ENCODE results near the gene PRKG1. TPM values are rescaled to one million over a fixed set of nuclear protein-coding genes. Genes with fewer than 3 reads are reported as not detected.

The PRKG1 gene
- polyA plus RNA-seq, 3 donors = not detected

DNA sequence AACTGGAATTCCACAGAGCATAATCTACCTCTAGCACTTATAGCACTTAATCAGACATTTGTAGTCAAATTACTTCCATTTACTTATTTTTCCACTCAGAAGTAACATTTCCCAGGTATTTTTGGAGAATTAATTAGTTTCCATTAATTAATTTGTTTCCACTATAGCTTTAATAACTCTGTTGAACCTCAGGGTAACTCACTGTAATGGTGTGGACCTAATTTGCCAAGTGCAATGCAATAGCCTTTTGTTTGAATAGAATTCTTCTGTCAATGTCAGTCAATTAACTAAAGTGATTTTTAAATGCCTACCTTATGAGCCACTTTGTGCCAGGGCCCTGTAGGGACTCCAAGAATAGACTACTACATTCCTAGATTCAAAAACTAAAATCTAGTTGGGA is 509.7 kb downstream of the PRKG1 start:
- TF ChIP-seq, protein P1, sequence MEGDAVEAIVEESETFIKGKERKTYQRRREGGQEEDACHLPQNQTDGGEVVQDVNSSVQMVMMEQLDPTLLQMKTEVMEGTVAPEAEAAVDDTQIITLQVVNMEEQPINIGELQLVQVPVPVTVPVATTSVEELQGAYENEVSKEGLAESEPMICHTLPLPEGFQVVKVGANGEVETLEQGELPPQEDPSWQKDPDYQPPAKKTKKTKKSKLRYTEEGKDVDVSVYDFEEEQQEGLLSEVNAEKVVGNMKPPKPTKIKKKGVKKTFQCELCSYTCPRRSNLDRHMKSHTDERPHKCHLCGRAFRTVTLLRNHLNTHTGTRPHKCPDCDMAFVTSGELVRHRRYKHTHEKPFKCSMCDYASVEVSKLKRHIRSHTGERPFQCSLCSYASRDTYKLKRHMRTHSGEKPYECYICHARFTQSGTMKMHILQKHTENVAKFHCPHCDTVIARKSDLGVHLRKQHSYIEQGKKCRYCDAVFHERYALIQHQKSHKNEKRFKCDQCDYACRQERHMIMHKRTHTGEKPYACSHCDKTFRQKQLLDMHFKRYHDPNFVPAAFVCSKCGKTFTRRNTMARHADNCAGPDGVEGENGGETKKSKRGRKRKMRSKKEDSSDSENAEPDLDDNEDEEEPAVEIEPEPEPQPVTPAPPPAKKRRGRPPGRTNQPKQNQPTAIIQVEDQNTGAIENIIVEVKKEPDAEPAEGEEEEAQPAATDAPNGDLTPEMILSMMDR (IDR thresholded peaks at IDR 0.05) = no peak
- no peaks in the 10 kb centered on the region for H3K36me3 ChIP-seq (replicated peaks in 1 of 2; ENCODE audit: control insufficient read depth in 1 of 2, insufficient read depth in 2 of 2, low read length in 2 of 2)
- no peak overlapping the region for H2AFZ ChIP-seq (ENCODE audit: insufficient read depth, low read depth, low read length, poor library complexity, severe bottlenecking)
- H3K79me2 ChIP-seq (ENCODE audit: insufficient read depth, low read length) = no peaks in the 10 kb centered on the region
- no peaks in the 10 kb centered on the region for H4K20me1 ChIP-seq (ENCODE audit: insufficient read depth, low read length)
- Mint-ChIP-seq H3K4me3 (no peak overlapping the region), H3K27me3 (ENCODE audit: low read depth in 3 of 3) (peaks cover 0 to 1% (median 0%) of the 10 kb centered on the region in 3 donors), H3K36me3 (no peaks in the 10 kb centered on the region), H3K9me3 (peaks cover 0 to 11% (median 7%) of the 10 kb centered on the region in 7 donors), H3K27ac (no peak overlapping the region), H3K4me1 (no peaks in the 10 kb centered on the region)
- no peak overlapping the region for H3K4me2 ChIP-seq (replicated peaks; ENCODE audit: extremely low read depth, low read length, poor library complexity, severe bottlenecking)
- no peak overlapping the region for H3K4me3 ChIP-seq (replicated peaks in 1 of 3; ENCODE audit: low read depth in 2 of 3, low read length in 3 of 3)
- no peaks in the 10 kb centered on the region for H3K27me3 ChIP-seq (ENCODE audit: control insufficient read depth in 2 of 2, insufficient read depth in 2 of 2, low read length in 2 of 2)
- no peak overlapping the region for H3K27ac ChIP-seq (ENCODE audit: low read depth in 1 of 2, low read length in 2 of 2)
- DNase-seq = no peak
- intact Hi-C loops (cut with micrococcal nuclease) = no loop called here
- H3K9ac ChIP-seq (ENCODE audit: insufficient read depth, low read length, poor library complexity, severe bottlenecking) = no peak overlapping the region
- no peaks in the 10 kb centered on the region for H3K4me1 ChIP-seq (ENCODE audit: control insufficient read depth in 1 of 2, insufficient read depth in 2 of 2, low read length in 2 of 2)
- H3K9me3 ChIP-seq (replicated peaks in 1 of 2; ENCODE audit: control insufficient read depth in 1 of 2, insufficient read depth in 1 of 2, low read length in 2 of 2) = peaks cover 0 to 3% of the 10 kb centered on the region in 2 donors

DNA sequence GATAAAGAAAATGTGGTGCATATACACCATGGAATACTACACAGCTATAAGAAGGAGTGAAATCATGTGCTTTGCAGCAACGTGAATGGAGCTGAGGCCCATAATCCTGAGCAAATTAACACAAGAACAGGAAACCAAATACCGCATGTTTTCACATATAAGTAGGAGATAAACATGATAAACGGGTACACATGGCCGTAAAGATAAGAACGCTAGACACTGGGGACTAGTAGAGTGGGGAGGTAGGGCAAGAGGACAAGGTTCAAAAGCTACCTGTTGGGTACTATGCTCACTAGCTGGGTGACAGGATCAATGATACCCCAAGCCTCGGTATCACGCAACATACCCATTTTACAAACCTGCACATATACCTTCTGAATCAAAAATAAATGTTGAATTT is 511.5 kb downstream of the PRKG1 start:
- intact Hi-C loops (cut with micrococcal nuclease) = no loop called here
- Histone ChIP-seq H3K79me2 (ENCODE audit: insufficient read depth, low read length) (no peaks in the 10 kb centered on the region), H3K27me3 (ENCODE audit: control insufficient read depth in 2 of 2, insufficient read depth in 2 of 2, low read length in 2 of 2) (no peaks in the 10 kb centered on the region), H4K20me1 (ENCODE audit: insufficient read depth, low read length) (no peaks in the 10 kb centered on the region), H3K4me1 (ENCODE audit: control insufficient read depth in 1 of 2, insufficient read depth in 2 of 2, low read length in 2 of 2) (no peaks in the 10 kb centered on the region), H3K27ac (ENCODE audit: low read depth in 1 of 2, low read length in 2 of 2) (no peak overlapping the region), H2AFZ (ENCODE audit: insufficient read depth, low read depth, low read length, poor library complexity, severe bottlenecking) (no peak overlapping the region), H3K4me3 (replicated peaks in 1 of 3; ENCODE audit: low read depth in 2 of 3, low read length in 3 of 3) (no peak overlapping the region), H3K36me3 (replicated peaks in 1 of 2; ENCODE audit: control insufficient read depth in 1 of 2, insufficient read depth in 2 of 2, low read length in 2 of 2) (no peaks in the 10 kb centered on the region), H3K4me2 (replicated peaks; ENCODE audit: extremely low read depth, low read length, poor library complexity, severe bottlenecking) (no peak overlapping the region), H3K9ac (ENCODE audit: insufficient read depth, low read length, poor library complexity, severe bottlenecking) (no peak overlapping the region), H3K9me3 (replicated peaks in 1 of 2; ENCODE audit: control insufficient read depth in 1 of 2, insufficient read depth in 1 of 2, low read length in 2 of 2) (peaks cover 0 to 3% of the 10 kb centered on the region in 2 donors)
- no peaks in the 10 kb centered on the region for H3K4me1 Mint-ChIP-seq
- TF ChIP-seq, protein P1 (IDR thresholded peaks at IDR 0.05) = no peak
- peaks cover 0 to 10% (median 4%) of the 10 kb centered on the region in 7 donors for H3K9me3 Mint-ChIP-seq
- no CpG with 5 or more reads among the region's 7 CpGs for WGBS (ENCODE audit: insufficient coverage)
- DNase-seq = no peak
- no peaks in the 10 kb centered on the region for H3K27me3 Mint-ChIP-seq (ENCODE audit: low read depth in 3 of 3)
- no peak overlapping the region for H3K4me3 Mint-ChIP-seq
- H3K27ac Mint-ChIP-seq = no peak overlapping the region
- H3K36me3 Mint-ChIP-seq = no peaks in the 10 kb centered on the region
